IMR-90 (cell line): ENCODE measurements around the gene MRPS7.
A peak's percentile ranks its signal among the peaks of the same experiment; 100 is the strongest.

Experiments used
- BHLHE40 ChIP-seq: fragments of 150-350 bp; IDR thresholded peaks from 2 replicates; pipeline ENCODE4 v1.6.1; 2016; ENCODE audit warnings: mild to moderate bottlenecking, low read depth, low read length
- CTCF ChIP-seq: conservative IDR thresholded peaks from 2 replicates; pipeline ENCODE4 v1.5.1; 2012; ENCODE audit warnings: mild to moderate bottlenecking, low read depth, low read length, improper control_type of control experiment
- MAZ ChIP-seq: IDR thresholded peaks from 2 replicates; pipeline ENCODE4 v1.6.1; 2012; ENCODE audit warnings: low read depth, mild to moderate bottlenecking, low read length, improper control_type of control experiment, moderate library complexity, borderline replicate concordance
- POLR2A ChIP-seq: IDR thresholded peaks from 2 replicates; pipeline ENCODE4 v1.6.1; 2012; ENCODE audit warnings: mild to moderate bottlenecking, low read depth, low read length
- RFX5 ChIP-seq: IDR thresholded peaks from 2 replicates; pipeline ENCODE4 v1.8.0; 2012; ENCODE audit warnings: low read depth, mild to moderate bottlenecking, low read length, moderate library complexity
- SMC3 ChIP-seq: fragments of 150-350 bp; IDR thresholded peaks from 2 replicates; pipeline ENCODE4 v1.6.1; 2016; ENCODE audit warnings: low read depth, mild to moderate bottlenecking, antibody characterized with exemption, low read length, moderate library complexity
- USF2 ChIP-seq: fragments of 150-350 bp; IDR thresholded peaks from 2 replicates; pipeline ENCODE4 v1.6.1; 2017; ENCODE audit warnings: mild to moderate bottlenecking, antibody characterized with exemption, low read length, low read depth

- TF ChIP-seq CTCF: peak; percentile 90
- TF ChIP-seq USF2: no peak
- TF ChIP-seq SMC3: peak; percentile 37
- no peak for TF ChIP-seq RFX5
- TF ChIP-seq BHLHE40: no peak
- TF ChIP-seq MAZ: peak; percentile 60; the same call in 1 of the 2 replicates
- no peak for TF ChIP-seq POLR2A
These were observed 9.7 kb downstream of the MRPS7 start for GRCh38 chr17:75271233-75271954.
